ENCODE measurements around the gene ANKH.

ANKH gene

DNA sequence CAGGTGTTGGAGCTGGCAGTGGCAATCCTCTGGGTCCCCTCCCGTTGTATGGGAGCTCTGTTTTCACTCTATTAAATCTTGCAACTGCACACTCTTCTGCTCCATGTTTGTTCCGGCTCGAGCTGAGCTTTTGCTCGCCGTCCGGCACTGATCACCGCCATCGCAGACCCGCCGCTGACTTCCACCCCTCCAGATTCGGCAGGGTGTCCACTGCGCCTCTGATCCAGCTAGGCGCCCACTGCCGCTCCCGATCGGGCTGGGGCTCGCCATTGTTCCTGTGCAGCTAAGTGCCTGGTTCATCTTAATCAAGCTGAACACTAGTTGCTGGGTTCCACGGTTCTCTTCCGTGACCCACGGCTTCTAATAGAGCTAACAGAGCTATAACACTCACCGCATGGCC, 23.2 kb downstream of the ANKH start:
- no peak for ATAC-seq
- TF ChIP-seq TCF4 (CRISPR knock-in tag; IDR thresholded peaks at IDR 0.05; ENCODE audit: borderline replicate concordance) (no peak), GLIS3 (CRISPR knock-in tag; IDR thresholded peaks at IDR 0.05) (no peak), ZNF565 (CRISPR knock-in tag; conservative IDR thresholded peaks at IDR 0.05; ENCODE audit: low read depth) (no peak)
- TF ChIP-seq, protein P1, sequence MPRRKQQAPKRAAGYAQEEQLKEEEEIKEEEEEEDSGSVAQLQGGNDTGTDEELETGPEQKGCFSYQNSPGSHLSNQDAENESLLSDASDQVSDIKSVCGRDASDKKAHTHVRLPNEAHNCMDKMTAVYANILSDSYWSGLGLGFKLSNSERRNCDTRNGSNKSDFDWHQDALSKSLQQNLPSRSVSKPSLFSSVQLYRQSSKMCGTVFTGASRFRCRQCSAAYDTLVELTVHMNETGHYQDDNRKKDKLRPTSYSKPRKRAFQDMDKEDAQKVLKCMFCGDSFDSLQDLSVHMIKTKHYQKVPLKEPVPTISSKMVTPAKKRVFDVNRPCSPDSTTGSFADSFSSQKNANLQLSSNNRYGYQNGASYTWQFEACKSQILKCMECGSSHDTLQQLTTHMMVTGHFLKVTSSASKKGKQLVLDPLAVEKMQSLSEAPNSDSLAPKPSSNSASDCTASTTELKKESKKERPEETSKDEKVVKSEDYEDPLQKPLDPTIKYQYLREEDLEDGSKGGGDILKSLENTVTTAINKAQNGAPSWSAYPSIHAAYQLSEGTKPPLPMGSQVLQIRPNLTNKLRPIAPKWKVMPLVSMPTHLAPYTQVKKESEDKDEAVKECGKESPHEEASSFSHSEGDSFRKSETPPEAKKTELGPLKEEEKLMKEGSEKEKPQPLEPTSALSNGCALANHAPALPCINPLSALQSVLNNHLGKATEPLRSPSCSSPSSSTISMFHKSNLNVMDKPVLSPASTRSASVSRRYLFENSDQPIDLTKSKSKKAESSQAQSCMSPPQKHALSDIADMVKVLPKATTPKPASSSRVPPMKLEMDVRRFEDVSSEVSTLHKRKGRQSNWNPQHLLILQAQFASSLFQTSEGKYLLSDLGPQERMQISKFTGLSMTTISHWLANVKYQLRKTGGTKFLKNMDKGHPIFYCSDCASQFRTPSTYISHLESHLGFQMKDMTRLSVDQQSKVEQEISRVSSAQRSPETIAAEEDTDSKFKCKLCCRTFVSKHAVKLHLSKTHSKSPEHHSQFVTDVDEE (CRISPR knock-in tag; IDR thresholded peaks at IDR 0.05): no peak

DNA sequence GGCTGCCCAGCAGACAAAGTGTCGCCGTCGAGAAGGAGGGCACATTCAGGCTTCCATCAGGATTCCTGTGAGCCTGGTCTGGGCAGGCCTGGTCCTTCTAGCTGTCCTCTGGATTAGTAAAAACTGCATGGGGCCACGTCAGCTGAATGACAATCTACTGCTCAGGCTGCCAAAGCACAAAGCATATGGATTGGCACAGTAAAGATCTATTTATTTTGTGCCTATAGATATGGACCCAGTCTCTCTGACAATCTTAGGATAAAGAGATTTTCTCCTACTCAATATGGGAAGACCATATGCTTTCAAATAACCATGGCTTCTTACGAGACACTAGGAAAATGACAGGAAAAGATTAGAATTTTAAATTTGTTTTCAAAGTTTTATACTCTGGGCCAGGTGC, 24.1 kb downstream of the ANKH start:
- ATAC-seq: no peak
- TF ChIP-seq, protein P1 (CRISPR knock-in tag; IDR thresholded peaks at IDR 0.05): no peak
- TF ChIP-seq ZFP30 (CRISPR knock-in tag; IDR thresholded peaks at IDR 0.05): no peak
- no peak for TF ChIP-seq TOX (CRISPR knock-in tag; IDR thresholded peaks at IDR 0.05; ENCODE audit: borderline replicate concordance)
- no peak for TF ChIP-seq ZNF565 (CRISPR knock-in tag; conservative IDR thresholded peaks at IDR 0.05; ENCODE audit: low read depth)
- no peak for TF ChIP-seq ZNF70 (CRISPR knock-in tag; IDR thresholded peaks at IDR 0.05)
- no peak for TF ChIP-seq ARNTL (CRISPR knock-in tag; IDR thresholded peaks at IDR 0.05; ENCODE audit: borderline replicate concordance, low read depth)
- TF ChIP-seq ZNF8 (CRISPR knock-in tag; IDR thresholded peaks at IDR 0.05): no peak
- TF ChIP-seq, protein P2, sequence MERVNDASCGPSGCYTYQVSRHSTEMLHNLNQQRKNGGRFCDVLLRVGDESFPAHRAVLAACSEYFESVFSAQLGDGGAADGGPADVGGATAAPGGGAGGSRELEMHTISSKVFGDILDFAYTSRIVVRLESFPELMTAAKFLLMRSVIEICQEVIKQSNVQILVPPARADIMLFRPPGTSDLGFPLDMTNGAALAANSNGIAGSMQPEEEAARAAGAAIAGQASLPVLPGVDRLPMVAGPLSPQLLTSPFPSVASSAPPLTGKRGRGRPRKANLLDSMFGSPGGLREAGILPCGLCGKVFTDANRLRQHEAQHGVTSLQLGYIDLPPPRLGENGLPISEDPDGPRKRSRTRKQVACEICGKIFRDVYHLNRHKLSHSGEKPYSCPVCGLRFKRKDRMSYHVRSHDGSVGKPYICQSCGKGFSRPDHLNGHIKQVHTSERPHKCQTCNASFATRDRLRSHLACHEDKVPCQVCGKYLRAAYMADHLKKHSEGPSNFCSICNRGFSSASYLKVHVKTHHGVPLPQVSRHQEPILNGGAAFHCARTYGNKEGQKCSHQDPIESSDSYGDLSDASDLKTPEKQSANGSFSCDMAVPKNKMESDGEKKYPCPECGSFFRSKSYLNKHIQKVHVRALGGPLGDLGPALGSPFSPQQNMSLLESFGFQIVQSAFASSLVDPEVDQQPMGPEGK (CRISPR knock-in tag; IDR thresholded peaks at IDR 0.05; ENCODE audit: borderline replicate concordance): no peak
- no peak for TF ChIP-seq TCF4 (CRISPR knock-in tag; IDR thresholded peaks at IDR 0.05; ENCODE audit: borderline replicate concordance)
- TF ChIP-seq RARB (CRISPR knock-in tag; IDR thresholded peaks at IDR 0.05): no peak
- TF ChIP-seq CSDC2 (CRISPR knock-in tag; IDR thresholded peaks at IDR 0.05): no peak
- TF ChIP-seq, protein P3, sequence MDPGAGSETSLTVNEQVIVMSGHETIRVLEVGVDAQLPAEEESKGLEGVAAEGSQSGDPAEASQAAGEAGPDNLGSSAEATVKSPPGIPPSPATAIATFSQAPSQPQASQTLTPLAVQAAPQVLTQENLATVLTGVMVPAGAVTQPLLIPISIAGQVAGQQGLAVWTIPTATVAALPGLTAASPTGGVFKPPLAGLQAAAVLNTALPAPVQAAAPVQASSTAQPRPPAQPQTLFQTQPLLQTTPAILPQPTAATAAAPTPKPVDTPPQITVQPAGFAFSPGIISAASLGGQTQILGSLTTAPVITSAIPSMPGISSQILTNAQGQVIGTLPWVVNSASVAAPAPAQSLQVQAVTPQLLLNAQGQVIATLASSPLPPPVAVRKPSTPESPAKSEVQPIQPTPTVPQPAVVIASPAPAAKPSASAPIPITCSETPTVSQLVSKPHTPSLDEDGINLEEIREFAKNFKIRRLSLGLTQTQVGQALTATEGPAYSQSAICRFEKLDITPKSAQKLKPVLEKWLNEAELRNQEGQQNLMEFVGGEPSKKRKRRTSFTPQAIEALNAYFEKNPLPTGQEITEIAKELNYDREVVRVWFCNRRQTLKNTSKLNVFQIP (CRISPR knock-in tag; IDR thresholded peaks at IDR 0.05; ENCODE audit: borderline replicate concordance, low read depth): no peak
- no peak for TF ChIP-seq ESRRG (CRISPR knock-in tag; IDR thresholded peaks at IDR 0.05)
- TF ChIP-seq, protein P4, sequence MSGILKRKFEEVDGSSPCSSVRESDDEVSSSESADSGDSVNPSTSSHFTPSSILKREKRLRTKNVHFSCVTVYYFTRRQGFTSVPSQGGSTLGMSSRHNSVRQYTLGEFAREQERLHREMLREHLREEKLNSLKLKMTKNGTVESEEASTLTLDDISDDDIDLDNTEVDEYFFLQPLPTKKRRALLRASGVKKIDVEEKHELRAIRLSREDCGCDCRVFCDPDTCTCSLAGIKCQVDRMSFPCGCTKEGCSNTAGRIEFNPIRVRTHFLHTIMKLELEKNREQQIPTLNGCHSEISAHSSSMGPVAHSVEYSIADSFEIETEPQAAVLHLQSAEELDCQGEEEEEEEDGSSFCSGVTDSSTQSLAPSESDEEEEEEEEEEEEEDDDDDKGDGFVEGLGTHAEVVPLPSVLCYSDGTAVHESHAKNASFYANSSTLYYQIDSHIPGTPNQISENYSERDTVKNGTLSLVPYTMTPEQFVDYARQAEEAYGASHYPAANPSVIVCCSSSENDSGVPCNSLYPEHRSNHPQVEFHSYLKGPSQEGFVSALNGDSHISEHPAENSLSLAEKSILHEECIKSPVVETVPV (CRISPR knock-in tag; IDR thresholded peaks at IDR 0.05): no peak

DNA sequence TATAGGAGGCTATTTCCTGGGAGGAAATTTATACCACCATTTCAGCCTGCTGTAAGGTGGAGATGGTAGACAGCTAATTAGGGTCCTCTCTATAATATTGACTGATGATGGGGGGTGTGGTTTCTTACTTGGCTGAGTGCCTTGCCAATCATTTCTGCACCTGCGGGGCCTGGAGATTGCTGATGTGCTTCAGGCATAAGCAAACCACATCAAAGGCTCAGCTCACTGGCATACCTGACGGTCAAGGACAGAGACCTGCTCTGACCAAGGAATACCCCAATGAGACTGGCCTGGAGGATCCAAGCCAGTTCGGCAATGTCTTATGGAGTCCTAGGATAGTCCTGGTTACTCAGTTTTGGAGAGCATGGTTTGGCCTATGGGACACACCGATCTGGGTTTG, 29.5 kb downstream of the ANKH start:
- ATAC-seq: no peak
- no peak for TF ChIP-seq ZNF70 (CRISPR knock-in tag; IDR thresholded peaks at IDR 0.05)
- TF ChIP-seq ZC3H10 (CRISPR knock-in tag; IDR thresholded peaks at IDR 0.05): no peak
- TF ChIP-seq OSR1 (CRISPR knock-in tag; IDR thresholded peaks at IDR 0.05): no peak
- no peak for TF ChIP-seq TCF4 (CRISPR knock-in tag; IDR thresholded peaks at IDR 0.05; ENCODE audit: borderline replicate concordance)
- TF ChIP-seq CSDC2 (CRISPR knock-in tag; IDR thresholded peaks at IDR 0.05): no peak

DNA sequence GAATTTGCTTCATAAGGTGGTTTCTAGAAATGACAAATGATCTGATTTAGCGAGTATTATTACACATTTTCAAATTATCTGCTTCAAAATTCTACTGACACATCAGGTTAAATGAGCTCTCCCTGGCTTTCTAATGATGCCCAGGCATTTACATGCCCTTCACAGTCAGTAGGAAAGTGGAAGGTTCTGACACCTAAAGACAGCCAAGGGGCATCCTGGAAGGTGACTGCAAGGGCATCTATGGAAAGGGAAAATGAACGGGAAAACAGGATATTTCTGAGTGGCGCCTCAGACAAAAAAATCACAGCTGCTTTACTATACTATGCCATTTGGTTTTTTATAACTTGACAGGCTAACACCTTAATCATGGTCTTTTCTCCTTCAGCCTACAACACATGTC, 31.0 kb downstream of the ANKH start:
- ATAC-seq: no peak
- TF ChIP-seq TCF4 (CRISPR knock-in tag; IDR thresholded peaks at IDR 0.05; ENCODE audit: borderline replicate concordance) (no peak), TOX (CRISPR knock-in tag; IDR thresholded peaks at IDR 0.05; ENCODE audit: borderline replicate concordance) (no peak), ESRRG (CRISPR knock-in tag; IDR thresholded peaks at IDR 0.05) (no peak), ISL1 (CRISPR knock-in tag; IDR thresholded peaks at IDR 0.05) (no peak), ARNTL (CRISPR knock-in tag; IDR thresholded peaks at IDR 0.05; ENCODE audit: borderline replicate concordance, low read depth) (no peak), ZC3H10 (CRISPR knock-in tag; IDR thresholded peaks at IDR 0.05) (no peak), BACH2 (CRISPR knock-in tag; IDR thresholded peaks at IDR 0.05; ENCODE audit: borderline replicate concordance) (no peak)
- TF ChIP-seq, protein P1 (CRISPR knock-in tag; IDR thresholded peaks at IDR 0.05): no peak
- TF ChIP-seq, protein P3 (CRISPR knock-in tag; IDR thresholded peaks at IDR 0.05; ENCODE audit: borderline replicate concordance, low read depth): no peak

Data from SK-N-SH treated with all-trans-retinoic acid at 6 μM for 48 hours (cell line).